Subcutaneous adipose tissue (tissue), 4 donors: ENCODE data around the gene THSD4. TPM values are rescaled to one million over a fixed set of nuclear protein-coding genes. Genes with fewer than 3 reads are reported as not detected.

Source experiments
- CTCF ChIP-seq: fragments of 450-650 bp; IDR thresholded peaks from one replicate; pipeline ENCODE4 v1.5.1; 2016; ENCODE audit warnings: low read depth, mild to moderate bottlenecking, control low read depth, antibody characterized with exemption, moderate library complexity
- total RNA-seq, 4 donors: library from RNA; depleted of rRNA; stranded (reverse); fragments of >200 nt; gene quantifications; one replicate each; pipeline ENCODE4 v1.1.0, GENCODE V29; 2016

THSD4 gene
- total RNA-seq, 4 donors from 2014 or later: 0.17 to 0.94 (median 0.63) TPM

- no peak for TF ChIP-seq CTCF
These were observed 269.2 kb downstream of the THSD4 start for GRCh38 chr15:71384501-71384900.

- no peak for TF ChIP-seq CTCF
These were observed 269.8 kb downstream of the THSD4 start for GRCh38 chr15:71385026-71385425.

- no peak for TF ChIP-seq CTCF
These were observed 270.2 kb downstream of the THSD4 start for GRCh38 chr15:71385457-71385856.

- TF ChIP-seq CTCF: no peak
These were observed 270.7 kb downstream of the THSD4 start for GRCh38 chr15:71386005-71386404.

GRCh38 chr15:71386448-71387236, 271.4 kb downstream of the THSD4 start:
- no peak for TF ChIP-seq CTCF

GRCh38 chr15:71387810-71388209, 272.5 kb downstream of the THSD4 start:
- TF ChIP-seq CTCF: no peak

- TF ChIP-seq CTCF: no peak
These were observed 274.8 kb downstream of the THSD4 start for GRCh38 chr15:71390096-71390495.
